GM23248 (cell line): ENCODE data around the gene GPATCH4. TPM values are rescaled to one million over a fixed set of nuclear protein-coding genes. Genes with fewer than 3 reads are reported as not detected.

Experiments
- DNase-seq: peaks from one replicate; pipeline ENCODE4 v3.0.0-alpha.2; 2015
- H2AFZ ChIP-seq: fragments of 200-600 bp; sonication (generic); 2 replicates; pipeline ENCODE4 v1.6.1; 2016; ENCODE audit warnings: antibody characterized with exemption
- H3F3A ChIP-seq: fragments of 200-600 bp; sonication (generic); 2 replicates; pipeline ENCODE4 v1.6.1; 2016; ENCODE audit warnings: mild to moderate bottlenecking, antibody characterized with exemption, mixed run types; ENCODE audit not compliant: insufficient read depth
- H3K27ac ChIP-seq: fragments of 200-600 bp; sonication (generic); 2 replicates; pipeline ENCODE4 v1.5.1; 2016; ENCODE audit warnings: mild to moderate bottlenecking
- H3K27me3 ChIP-seq: fragments of 200-600 bp; sonication (generic); replicated peaks from 2 replicates; pipeline ENCODE4 v1.6.1; 2016; ENCODE audit warnings: mild to moderate bottlenecking; ENCODE audit not compliant: insufficient read depth
- H3K36me3 ChIP-seq: fragments of 200-600 bp; sonication (generic); 2 replicates; pipeline ENCODE4 v1.6.1; 2016; ENCODE audit warnings: low read depth, mild to moderate bottlenecking
- H3K4me1 ChIP-seq: fragments of 200-600 bp; sonication (generic); 2 replicates; pipeline ENCODE4 v1.6.1; 2016; ENCODE audit warnings: mild to moderate bottlenecking; ENCODE audit not compliant: insufficient read depth
- H3K4me2 ChIP-seq: fragments of 200-600 bp; sonication (generic); one replicate; pipeline ENCODE4 v1.6.1; 2016; ENCODE audit warnings: mild to moderate bottlenecking; ENCODE audit not compliant: unreplicated experiment
- H3K4me3 ChIP-seq: fragments of 200-600 bp; sonication (generic); 2 replicates; pipeline ENCODE4 v1.5.1; 2016; ENCODE audit warnings: mild to moderate bottlenecking
- H3K79me2 ChIP-seq: fragments of 200-600 bp; sonication (generic); 2 replicates; pipeline ENCODE4 v1.6.1; 2016; ENCODE audit warnings: mild to moderate bottlenecking; ENCODE audit not compliant: insufficient read depth
- H3K9ac ChIP-seq: fragments of 200-600 bp; sonication (generic); 2 replicates; pipeline ENCODE4 v1.6.1; 2016; ENCODE audit warnings: mild to moderate bottlenecking
- H3K9me2 ChIP-seq: fragments of 200-600 bp; sonication (generic); 2 replicates; pipeline ENCODE4 v1.6.1; 2016; ENCODE audit warnings: mixed run types, mild to moderate bottlenecking, moderate library complexity; ENCODE audit not compliant: insufficient read depth
- H3K9me3 ChIP-seq: fragments of 200-600 bp; sonication (generic); one replicate; pipeline ENCODE4 v1.6.1; 2017; ENCODE audit warnings: low read depth
- H4K20me1 ChIP-seq: fragments of 200-600 bp; sonication (generic); 2 replicates; pipeline ENCODE4 v1.6.0; 2016; ENCODE audit not compliant: insufficient read depth
- EZH2 ChIP-seq: fragments of 200-600 bp; sonication (generic); IDR thresholded peaks from 2 replicates; pipeline ENCODE4 v1.6.1; 2018; ENCODE audit warnings: antibody characterized with exemption, mild to moderate bottlenecking; ENCODE audit not compliant: insufficient read depth, poor library complexity, severe bottlenecking
- EZH2phosphoT487 ChIP-seq: fragments of 200-600 bp; sonication (generic); IDR thresholded peaks from 2 replicates; pipeline ENCODE4 v1.6.1; 2018; ENCODE audit warnings: antibody characterized with exemption, moderate library complexity, mild to moderate bottlenecking, low read depth; ENCODE audit not compliant: insufficient read depth
- WGBS, 2 experiments: methylation state at CpG; one replicate each; pipeline ENCODE4 v1.1.6; 2015 to 2017; ENCODE audit warnings: low lambda C conversion rate in 2 of 2, low coverage in 1 of 2; ENCODE audit errors: missing lambda C conversion rate in 2 of 2; 5-methylcytosine and 5-hydroxymethylcytosine counted together
- in situ Hi-C: fragments of 300-500 bp; cut with MboI; formaldehyde crosslinking; loops from 2 replicates; pipeline ENCODE4 v1.15.0; 2020
- polyA plus RNA-seq: library from polyadenylated mRNA; unstranded; fragments of >200 nt; fragmentation: Nextera tagmentation; extraction: Ambion mirVana; gene quantifications from 2 replicates; pipeline ENCODE4 v1.2.1, GENCODE V29; 2016
- total RNA-seq: library from RNA; depleted of rRNA; stranded (reverse); fragments of >200 nt; shearing (Covaris generic); gene quantifications from 2 replicates; pipeline ENCODE4 v1.2.3, GENCODE V29; 2014

Gene GPATCH4
- total and polyA plus RNA-seq, 2 experiments from 2014 or later, result 12.5 to 46.6 TPM

DNA sequence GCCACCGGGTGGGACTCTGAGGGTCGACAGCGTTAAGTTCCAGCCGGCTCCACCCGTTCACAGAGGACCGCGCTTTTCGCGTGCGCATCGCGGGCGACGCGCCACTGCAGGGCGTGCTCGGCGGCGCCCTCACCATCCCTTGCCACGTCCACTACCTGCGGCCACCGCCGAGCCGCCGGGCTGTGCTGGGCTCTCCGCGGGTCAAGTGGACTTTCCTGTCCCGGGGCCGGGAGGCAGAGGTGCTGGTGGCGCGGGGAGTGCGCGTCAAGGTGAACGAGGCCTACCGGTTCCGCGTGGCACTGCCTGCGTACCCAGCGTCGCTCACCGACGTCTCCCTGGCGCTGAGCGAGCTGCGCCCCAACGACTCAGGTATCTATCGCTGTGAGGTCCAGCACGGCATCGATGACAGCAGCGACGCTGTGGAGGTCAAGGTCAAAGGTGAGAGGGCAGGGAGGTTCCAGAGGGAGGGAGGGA, 45.5 kb upstream of the GPATCH4 start:
- 11 to 12% methylated on average over 33 to 51 of the region's 51 CpGs for WGBS, 2 experiments
- Histone ChIP-seq H3K4me3 (no peak overlapping the region), H3K4me1 (no peaks in the 10 kb centered on the region), H4K20me1 (no peaks in the 10 kb centered on the region), H3K4me2 (no peak overlapping the region), H3F3A (no peaks in the 10 kb centered on the region), H3K36me3 (no peaks in the 10 kb centered on the region), H3K9ac (no peak overlapping the region), H3K27me3 (peaks cover 69% of the 10 kb centered on the region), H3K9me2 (no peaks in the 10 kb centered on the region), H3K79me2 (no peaks in the 10 kb centered on the region), H2AFZ (no peak overlapping the region), H3K9me3 (no peaks in the 10 kb centered on the region), H3K27ac (no peak overlapping the region)
- TF ChIP-seq EZH2phosphoT487 (no peak), EZH2 (no peak)
- in situ Hi-C loops, result no loop called here
- no peak for DNase-seq

DNA sequence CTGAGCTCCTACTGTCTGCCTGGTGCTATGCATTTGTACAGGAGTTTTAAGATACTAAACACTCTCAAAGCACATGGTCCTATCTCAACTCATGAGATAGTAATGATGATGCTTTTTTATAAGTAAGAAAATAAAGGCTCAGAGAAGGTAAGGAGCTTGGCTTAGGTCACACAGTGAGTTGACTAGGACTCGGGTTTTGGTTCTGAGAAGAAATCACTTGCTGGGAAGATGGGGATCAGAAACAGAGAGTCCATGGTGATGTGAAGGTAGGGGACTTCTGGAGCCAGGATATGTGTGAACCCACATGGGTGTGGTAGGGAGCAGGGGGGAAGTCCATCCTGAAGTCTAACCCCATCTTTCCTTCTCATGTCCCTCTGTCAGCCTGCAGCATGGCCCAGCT, 44.4 kb upstream of the GPATCH4 start:
- in situ Hi-C loops, result no loop called here
- Histone ChIP-seq H3K4me2 (no peak overlapping the region), H3F3A (no peaks in the 10 kb centered on the region), H3K36me3 (no peaks in the 10 kb centered on the region), H3K79me2 (no peaks in the 10 kb centered on the region), H3K4me3 (no peak overlapping the region), H3K27me3 (peaks cover 80% of the 10 kb centered on the region), H4K20me1 (no peaks in the 10 kb centered on the region), H3K9ac (no peak overlapping the region), H3K4me1 (no peaks in the 10 kb centered on the region), H3K9me3 (no peaks in the 10 kb centered on the region), H3K27ac (no peak overlapping the region), H3K9me2 (no peaks in the 10 kb centered on the region), H2AFZ (no peak overlapping the region)
- no peak for DNase-seq
- WGBS, 2 experiments, result 59 to 70% methylated on average over 1 of the region's 1 CpG
- no peak for TF ChIP-seq EZH2phosphoT487
- TF ChIP-seq EZH2, result no peak

DNA sequence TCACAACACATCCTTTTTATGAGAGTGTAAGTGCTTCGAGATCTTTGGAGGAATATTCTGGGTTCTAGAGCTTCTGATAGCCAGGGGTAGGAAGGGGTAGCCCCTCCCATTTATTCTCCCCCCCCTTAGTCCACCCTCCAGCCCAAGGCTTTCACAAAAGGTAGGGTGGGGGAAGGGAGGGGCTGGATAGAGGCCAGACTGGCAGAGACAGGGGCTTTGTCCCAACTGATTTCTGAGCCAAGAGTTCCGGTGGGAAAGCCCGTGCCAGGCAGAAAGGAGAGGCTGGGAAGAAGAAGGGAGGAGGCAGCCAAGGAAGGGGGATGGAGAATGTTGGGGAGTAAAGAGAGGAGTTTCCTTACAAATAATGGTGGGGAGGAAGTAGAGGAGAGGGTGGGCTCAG, 43.8 kb upstream of the GPATCH4 start:
- in situ Hi-C loops, result no loop called here
- no peak overlapping the region for H3K9ac ChIP-seq
- no peak overlapping the region for H2AFZ ChIP-seq
- H4K20me1 ChIP-seq, result no peaks in the 10 kb centered on the region
- no peaks in the 10 kb centered on the region for H3K9me2 ChIP-seq
- DNase-seq, result no peak
- no peaks in the 10 kb centered on the region for H3K79me2 ChIP-seq
- H3K27me3 ChIP-seq, result peaks cover 85% of the 10 kb centered on the region
- WGBS, 2 experiments, result 14 to 21% methylated on average over 3 of the region's 3 CpGs
- no peak overlapping the region for H3K4me2 ChIP-seq
- no peaks in the 10 kb centered on the region for H3K4me1 ChIP-seq
- TF ChIP-seq EZH2phosphoT487, result no peak
- no peak for TF ChIP-seq EZH2
- H3K9me3 ChIP-seq, result no peaks in the 10 kb centered on the region
- no peaks in the 10 kb centered on the region for H3F3A ChIP-seq
- H3K27ac ChIP-seq, result no peak overlapping the region
- H3K4me3 ChIP-seq, result no peak overlapping the region
- no peaks in the 10 kb centered on the region for H3K36me3 ChIP-seq

DNA sequence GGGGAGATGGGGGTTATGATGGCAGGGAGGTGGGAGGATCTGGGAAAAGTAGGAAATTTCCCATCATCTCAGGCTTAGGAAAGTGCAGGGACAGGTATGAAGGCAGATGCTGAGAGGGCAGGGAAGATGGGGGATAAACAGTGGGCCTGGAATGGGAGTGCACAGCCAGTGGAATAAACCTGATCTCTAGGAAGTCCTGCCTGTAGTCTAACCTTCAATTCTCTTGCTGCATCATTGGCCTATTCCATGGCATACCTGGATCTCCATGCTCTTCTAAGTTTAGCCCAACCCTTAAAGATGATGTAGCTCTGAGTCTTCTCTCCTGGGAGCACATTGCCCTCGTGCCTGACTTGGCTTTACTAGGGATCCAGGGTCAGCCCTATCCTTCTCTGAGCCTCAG, 43.4 kb upstream of the GPATCH4 start:
- H3K9me3 ChIP-seq, result no peaks in the 10 kb centered on the region
- H3F3A ChIP-seq, result no peaks in the 10 kb centered on the region
- H3K27me3 ChIP-seq, result peaks cover 87% of the 10 kb centered on the region
- no peak overlapping the region for H3K4me3 ChIP-seq
- H3K9ac ChIP-seq, result no peak overlapping the region
- H2AFZ ChIP-seq, result no peak overlapping the region
- H4K20me1 ChIP-seq, result no peaks in the 10 kb centered on the region
- 13 to 14% methylated on average over 1 of the region's 1 CpG for WGBS, 2 experiments
- no peaks in the 10 kb centered on the region for H3K36me3 ChIP-seq
- H3K27ac ChIP-seq, result no peak overlapping the region
- no peaks in the 10 kb centered on the region for H3K4me1 ChIP-seq
- no peak for DNase-seq
- H3K79me2 ChIP-seq, result no peaks in the 10 kb centered on the region
- in situ Hi-C loops, result no loop called here
- H3K9me2 ChIP-seq, result no peaks in the 10 kb centered on the region
- TF ChIP-seq EZH2phosphoT487, result no peak
- no peak for TF ChIP-seq EZH2
- no peak overlapping the region for H3K4me2 ChIP-seq

DNA sequence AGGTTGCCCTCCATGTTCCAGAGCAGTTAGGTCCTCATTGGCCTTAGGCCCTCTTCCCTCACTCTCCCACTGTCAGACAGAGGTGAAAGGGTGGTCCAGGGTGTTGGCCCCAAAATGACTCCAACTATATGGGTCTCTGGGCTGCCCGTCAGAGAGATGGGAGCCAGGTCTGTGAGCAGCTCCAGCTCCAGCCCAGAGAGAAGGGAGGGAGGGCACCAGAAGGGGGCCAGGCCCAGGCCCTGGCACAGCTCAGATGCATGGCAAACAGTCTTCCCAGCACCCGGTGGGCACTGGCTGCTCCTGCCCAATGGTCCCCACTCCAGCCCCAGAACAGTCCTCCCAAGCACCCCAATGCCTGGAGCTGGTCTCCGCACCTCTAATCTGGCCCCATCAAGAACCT, 42.9 kb upstream of the GPATCH4 start:
- in situ Hi-C loops, result no loop called here

More for the DNA sequence above, 42.9 kb upstream of the GPATCH4 start:
- Histone ChIP-seq H4K20me1 (no peaks in the 10 kb centered on the region), H3K9me2 (no peaks in the 10 kb centered on the region), H3F3A (no peaks in the 10 kb centered on the region), H3K9me3 (no peaks in the 10 kb centered on the region), H2AFZ (no peak overlapping the region), H3K27ac (no peak overlapping the region), H3K4me2 (no peak overlapping the region), H3K9ac (no peak overlapping the region), H3K27me3 (peaks cover 87% of the 10 kb centered on the region), H3K4me1 (no peaks in the 10 kb centered on the region), H3K79me2 (no peaks in the 10 kb centered on the region), H3K4me3 (no peak overlapping the region), H3K36me3 (no peaks in the 10 kb centered on the region)
- DNase-seq, result no peak
- TF ChIP-seq EZH2phosphoT487 (no peak), EZH2 (no peak)
- 39 to 46% methylated on average over 3 of the region's 3 CpGs for WGBS, 2 experiments
